Effector CD4-positive, alpha-beta T cell (primary cell): ENCODE results near the gene CCDC117.
"Not testable (repeated sequence)": the region's sequence is repeated elsewhere in the genome, so short reads cannot be mapped to it uniquely, and the experiment has no call there.

ENCODE experiments used
- DNase-seq: peaks from one replicate; pipeline ENCODE4 v3.0.0-alpha.2; 2020
- total RNA-seq: gene quantifications from one replicate; lab custom pipeline; 2026; lab: John Stamatoyannopoulos, UW

CCDC117 gene, protein sequence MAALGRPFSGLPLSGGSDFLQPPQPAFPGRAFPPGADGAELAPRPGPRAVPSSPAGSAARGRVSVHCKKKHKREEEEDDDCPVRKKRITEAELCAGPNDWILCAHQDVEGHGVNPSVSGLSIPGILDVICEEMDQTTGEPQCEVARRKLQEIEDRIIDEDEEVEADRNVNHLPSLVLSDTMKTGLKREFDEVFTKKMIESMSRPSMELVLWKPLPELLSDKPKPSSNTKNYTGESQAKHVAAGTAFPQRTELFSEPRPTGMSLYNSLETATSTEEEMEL
- 34.0 reads per million, percentile 59 among the genes with 10 or more reads in this experiment for total RNA-seq

DNA sequence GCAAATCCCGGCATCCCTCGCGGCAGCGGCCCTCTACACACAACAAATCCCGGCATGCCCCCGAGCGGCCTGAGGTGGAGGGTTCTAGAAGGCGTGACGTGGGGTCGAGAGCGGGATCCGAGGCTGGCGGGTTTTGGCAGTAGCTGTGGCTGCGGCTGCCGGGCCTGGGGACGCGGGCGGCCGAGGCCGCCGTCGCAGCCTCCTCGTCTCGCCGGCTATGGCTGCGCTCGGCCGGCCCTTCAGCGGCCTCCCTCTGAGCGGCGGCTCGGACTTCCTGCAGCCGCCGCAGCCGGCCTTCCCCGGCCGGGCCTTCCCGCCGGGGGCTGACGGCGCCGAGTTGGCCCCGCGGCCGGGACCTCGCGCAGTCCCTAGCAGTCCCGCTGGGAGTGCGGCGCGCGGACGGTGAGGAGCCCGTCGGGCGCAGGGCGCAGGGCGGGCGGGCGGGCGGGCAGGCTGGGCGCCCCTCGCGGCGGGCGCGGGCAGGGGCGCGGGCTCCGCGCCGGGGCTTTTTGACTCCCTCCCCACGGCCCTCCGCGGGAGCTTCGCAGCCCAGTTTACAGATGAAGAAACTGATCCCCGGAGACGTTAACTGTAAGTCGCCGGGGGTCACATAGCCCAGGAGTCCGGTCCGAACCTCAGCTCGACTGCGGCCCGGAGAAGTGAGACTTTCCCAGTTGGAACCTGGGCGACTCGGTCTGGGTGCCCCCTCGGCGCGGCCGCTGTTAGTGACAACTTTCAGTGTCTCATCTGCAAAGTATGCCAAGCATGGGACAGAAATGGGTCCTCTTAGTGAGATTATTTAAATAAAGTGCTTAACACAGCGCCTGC is at the start of gene CCDC117:
Gene CCDC117, plus strand, starts transcription at position 63 of the 828 bp plus-strand sequence. Its CDS starts 155 bp downstream, at position 218.
- DNase-seq, result peak; percentile 93

DNA sequence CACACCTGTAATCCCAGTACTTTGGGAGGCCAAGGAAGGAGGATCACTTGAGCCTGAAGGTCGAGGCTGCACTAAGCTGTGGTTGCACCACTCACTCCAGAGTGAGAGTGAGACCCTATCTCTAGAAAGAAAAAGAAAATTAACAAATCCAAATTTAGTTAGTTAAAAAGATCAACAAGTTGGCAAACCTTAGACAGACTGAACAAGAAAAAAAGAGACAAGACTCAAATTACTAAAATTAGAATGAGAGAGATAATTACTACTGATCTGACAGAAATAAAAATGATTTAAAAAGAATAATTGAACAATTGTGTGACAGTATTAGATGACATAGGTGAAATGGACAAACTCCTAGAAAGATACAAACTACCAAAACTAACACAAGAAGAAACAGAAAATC is 44.5 kb upstream of the CCDC117 start:
- DNase-seq, result no peak

DNA sequence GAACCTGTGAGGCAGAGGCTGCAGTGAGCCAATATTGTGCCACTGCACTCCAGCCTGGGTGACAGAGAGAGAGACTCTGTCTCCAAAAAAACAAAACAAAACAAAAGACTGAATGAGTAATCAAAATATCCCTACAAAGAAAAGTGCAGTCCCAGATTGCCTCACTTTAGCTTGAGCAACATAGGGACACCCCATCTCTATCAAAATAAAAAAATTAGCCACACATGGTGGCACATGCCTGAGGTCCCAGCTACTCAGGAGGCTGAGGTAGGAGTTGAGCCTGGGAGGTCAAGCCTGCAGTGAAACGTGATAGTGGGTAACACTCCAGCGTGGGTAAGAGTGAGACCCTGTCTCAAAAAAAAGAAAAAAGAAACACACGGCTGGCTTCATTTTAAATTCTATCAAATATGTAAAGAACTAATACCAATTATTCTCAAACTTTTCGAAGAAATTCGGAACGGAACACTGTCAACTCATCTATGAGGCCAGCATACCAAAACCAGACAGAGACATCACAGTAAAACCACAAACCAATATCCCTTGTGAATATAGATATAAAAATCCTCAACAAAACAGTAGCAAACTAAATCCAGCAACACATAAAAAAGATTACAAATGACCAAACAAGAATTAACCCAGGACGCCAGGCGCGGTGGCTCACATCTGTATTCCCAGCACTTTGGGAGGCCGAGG is 43.7 kb upstream of the CCDC117 start:
- no peak for DNase-seq

DNA sequence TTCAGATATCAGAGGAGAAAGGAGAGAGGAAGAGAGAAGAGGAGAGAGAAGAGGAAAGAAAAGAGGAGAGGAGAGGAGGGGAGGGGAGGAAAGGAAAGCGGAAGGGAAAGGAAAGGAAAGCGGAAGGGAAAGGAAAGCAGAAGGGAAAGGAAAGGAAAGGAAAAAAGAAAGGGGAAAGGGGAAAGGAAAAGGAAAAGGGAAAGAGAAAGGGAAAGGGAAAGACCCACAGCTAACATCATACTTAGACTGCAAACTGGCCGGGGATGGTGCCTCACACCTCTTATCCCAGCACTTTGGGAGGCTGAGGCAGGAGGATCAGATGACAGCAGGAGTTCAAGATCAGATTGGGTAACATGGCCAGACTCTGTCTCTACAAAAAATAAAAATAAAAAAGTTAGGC is 42.3 kb upstream of the CCDC117 start:
- no peak for DNase-seq

DNA sequence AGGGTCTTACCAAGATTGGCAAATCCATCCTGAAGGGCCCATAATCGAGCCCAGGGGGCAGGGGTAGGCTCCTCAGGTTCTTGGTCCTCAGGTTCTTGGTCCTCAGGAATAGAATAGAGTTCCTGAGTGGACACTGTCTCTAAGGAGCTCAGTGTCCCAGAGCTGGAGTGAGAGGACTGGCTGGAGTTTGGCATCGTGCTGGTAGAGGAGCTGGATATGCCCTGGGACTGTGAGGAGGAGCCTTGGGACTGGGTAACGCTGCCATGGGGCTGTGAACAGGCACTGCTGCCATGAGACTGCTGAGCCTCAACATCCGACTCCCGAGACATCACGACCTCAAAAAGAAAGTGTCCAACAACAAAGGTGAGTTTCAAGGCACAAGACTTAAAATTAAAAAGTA is 38.1 kb upstream of the CCDC117 start:
- no peak for DNase-seq

DNA sequence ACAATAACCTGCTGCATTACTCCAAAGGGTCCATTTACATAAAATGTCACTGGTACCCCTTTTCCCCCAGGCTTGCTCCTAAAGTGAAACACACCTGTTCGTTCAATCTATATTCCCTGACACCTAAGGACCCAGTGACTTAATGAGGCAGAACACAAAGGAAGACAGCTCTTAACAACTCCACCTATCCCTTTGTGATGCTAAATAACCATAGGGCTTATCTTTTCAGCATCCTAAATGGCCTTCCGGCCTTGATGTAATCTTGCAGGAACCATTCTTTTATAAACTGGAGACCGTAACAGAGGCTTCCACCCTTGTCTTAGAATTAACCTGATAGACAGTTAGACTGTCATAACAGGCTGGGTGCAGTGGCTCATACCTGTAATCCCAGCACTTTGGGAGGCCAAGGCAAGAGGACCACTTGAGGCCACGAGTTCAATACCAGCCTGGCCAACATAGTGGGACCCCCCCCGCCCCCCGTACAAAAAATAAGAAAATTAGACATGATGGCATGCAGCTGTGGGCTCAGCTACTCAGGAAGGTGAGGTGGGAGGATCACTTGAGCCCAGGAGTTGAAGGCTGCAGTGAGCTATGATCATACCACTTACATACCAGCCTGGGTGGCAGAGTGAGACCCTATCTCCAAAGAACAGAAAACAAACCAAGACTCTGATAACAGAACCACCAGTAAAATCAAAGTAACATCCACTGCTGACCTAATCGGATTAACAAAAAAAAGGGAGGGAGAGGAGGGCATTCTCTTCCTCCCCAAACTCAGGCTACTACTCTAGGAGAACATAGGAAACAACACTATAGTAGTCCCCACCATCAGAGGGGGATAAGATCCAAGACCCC is 36.0 kb upstream of the CCDC117 start:
- DNase-seq, result no peak

DNA sequence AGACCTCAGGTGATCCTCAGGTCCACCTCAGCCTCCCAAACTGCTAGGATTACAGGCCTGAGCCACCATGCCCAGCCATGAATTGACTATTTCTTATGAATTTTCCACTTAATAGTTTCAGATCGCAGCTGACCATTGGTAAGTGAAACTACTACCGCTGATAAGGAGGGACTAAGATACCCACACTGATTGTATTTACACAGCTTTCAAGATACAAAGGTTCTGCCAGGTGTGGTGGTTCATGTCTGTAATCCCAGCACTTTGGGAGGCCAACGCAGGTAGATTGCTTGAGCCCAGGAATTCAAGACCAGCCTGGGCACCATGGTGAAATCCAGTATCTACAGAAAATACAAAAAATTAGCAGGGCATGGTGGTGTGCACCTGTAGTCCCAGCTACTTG is 34.8 kb upstream of the CCDC117 start:
- no peak for DNase-seq

DNA sequence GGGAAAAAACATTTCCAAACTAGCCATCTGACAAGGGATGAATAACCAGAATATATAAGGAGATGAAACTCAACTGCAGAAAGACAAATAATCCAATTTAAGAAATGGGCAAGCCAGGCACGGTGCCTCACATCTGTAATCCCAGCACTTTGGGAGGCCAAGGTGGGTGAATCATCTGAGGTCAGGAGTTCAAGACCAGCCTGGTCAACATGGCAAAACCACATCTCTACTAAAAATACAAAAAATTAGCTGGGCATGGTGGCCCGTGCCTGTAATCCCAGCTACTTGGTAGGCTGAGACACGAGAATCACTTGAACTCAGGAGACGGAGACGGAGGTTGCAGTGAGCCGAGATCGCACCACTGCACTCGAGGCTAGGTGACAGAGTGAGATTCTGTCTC is 33.6 kb upstream of the CCDC117 start:
- not testable (repeated sequence) for DNase-seq

DNA sequence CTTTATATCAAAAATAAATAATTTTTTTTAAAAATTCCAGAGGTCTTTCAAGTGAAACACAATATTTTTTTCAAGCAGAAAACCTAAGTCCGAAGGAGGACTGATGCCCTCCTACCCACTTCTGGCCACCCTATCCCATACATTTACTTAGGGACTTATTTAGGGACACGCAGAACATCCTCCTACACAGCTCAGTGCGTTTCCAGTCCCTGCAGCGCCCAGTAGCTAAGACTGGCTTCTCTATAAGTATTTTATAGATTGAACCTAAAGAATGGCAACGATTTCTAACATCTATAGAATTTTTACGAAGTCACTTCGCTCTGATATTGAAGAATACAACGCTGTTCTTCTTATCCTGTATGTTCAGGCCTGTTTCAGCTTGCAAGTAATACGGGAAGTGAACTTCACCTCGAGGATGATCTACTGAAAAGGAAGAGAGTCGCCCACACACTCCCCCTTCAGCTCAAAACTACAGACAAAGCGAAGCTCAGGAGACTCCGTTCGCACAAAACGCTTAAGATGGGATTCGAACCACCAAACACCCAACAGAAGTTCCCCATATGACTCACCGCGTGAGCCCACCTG is 31.2 kb upstream of the CCDC117 start:
- no peak for DNase-seq

DNA sequence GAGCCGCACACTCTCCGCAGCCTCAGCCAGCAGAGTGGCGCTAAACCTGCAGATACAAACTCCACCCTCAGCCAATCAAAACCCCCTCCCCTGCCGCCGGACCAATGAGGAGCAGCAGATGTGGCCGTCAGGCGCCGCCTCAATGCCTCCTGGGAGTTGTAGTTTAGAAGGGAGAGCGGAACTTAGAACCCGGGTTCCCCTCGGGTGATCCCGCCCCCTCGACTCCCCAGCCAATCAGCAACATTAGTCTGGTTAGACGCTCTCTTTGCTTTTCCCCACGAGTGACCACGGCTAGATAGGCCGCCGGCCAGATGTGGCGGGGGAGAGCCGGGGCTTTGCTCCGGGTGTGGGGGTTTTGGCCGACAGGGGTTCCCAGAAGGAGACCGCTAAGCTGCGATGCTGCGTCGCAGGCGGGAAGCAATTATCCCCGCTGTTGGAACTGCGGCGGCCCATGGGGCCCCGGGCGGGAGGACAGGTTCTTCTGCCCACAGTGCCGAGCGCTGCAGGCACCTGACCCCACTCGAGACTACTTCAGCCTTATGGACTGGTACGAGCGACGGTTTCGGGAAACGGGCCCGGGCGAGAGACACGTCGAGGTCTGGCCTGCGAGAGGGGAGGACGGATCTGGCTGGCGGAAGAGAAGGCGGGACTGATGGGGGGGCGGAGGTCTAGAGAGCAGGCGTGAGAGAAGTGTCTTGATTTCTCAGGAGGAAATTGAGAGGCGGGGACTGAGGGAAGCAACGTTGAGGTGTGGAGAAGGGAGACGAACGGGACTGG is 30.5 kb upstream of the CCDC117 start, which contains the start of the genes CHEK2 and HSCB:
Gene CHEK2, minus strand, starts transcription at position 36 of the 777 bp plus-strand sequence. CDS start 7,099 bp downstream, outside the sequence.
Gene HSCB, plus strand, starts transcription at position 255 of the 777 bp plus-strand sequence. Its CDS starts 57 bp downstream, at position 312.
- DNase-seq, result peak; percentile 97

DNA sequence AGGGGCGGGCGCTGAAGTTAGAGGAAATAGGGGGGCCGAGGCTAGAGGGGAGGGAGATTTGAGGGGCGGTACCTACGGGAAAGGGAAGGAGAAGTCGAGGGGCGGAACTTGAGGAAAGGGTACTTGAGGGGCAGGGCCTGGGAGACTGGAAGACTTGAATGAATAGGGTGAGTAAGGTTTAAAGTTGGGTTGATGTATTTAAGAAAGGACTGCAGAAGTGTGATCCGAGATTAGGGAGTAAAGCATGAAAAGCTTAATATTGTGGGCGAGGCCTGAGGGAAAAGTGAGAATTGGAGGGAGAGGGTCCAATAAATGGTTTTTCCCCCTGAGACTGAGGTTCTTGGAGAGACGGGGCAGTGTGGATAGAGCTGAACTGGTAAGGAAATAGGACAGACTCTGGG is 29.9 kb upstream of the CCDC117 start:
- no peak for DNase-seq

DNA sequence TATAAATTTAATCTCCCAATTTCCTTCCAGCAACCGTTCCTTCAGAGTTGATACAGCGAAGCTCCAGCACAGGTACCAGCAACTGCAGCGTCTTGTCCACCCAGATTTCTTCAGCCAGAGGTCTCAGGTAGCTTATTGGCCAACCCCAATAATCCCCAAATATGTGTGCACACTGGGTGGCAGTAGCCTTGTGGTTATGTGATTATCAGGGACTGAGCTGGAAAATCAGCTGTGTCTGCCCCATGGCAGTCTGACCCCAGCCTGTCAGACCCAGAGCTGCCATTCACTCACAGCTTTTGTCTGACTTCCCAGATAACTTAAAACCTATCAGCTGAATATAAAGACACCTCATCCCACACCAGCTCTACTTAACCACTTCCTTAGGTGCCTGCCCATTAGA is 28.6 kb upstream of the CCDC117 start:
- no peak for DNase-seq

DNA sequence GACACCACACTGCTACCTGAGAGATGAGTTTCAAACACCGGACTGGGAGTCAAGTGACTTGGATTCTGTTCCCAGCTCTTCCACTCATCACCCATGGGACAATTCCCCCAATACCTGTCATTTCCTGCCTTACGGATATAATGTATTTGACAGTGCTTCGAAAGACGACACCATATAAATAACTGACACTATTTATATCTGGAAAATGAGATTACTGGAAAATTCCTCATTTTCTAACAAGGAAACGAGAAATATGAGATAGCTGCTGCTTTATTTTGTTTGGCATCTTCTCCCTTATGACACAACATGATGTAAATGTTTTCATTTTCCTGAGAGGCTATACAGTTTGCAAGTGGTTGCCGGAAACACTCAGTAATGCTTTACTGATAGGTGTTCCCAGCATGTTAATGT is 22.0 kb upstream of the CCDC117 start:
- DNase-seq, result no peak

DNA sequence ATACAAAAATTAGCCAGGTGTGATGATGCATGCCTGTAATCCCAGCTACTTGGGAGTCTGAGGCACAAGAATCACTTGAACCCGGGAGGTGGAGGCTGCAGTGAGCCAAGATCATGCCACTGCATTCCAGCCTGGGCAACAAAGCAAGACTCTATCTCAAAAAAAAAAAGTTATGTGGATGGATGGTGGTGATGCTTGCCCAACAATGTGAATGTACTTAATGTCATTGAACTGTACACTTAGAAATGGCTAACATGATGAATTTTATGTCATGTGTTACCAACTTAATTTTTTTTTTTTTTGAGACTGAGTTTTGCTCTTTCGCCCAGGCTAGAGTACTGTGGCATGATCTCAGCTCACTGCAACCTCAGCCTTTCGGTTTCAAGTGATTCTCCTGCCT is 18.0 kb upstream of the CCDC117 start:
- not testable (repeated sequence) for DNase-seq

DNA sequence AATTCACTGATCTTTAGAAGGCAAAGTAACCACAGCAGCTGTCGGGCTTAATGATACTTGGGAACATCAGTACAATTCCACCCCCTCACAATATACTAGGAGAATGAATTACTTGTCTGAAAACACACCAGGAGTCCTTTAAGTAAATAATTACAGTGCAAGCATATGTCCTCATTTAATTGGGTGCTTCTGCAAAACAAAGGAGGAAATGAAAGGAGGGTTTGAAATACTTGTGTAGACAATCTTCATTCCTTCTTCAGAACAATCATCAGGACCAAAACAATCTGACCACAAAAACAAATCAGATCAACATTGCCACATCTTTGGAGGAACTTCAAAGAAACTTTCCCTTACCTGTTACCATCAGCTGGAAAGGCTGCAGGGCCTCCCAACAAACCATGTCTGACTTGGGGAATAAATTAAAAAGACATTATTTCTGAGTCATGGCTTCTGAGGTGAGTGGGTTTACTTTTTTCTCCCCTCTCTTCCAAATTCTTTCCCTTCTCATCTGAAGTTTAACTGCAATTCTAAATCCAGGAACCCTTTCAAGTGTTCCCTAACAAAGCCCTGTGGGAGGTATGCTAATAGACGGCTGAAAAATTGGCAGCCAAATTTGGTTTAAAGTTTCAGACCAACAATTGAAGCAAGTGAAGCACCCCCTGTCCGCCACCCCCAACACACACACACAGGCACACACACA is 12.5 kb upstream of the CCDC117 start:
- DNase-seq, result no peak

DNA sequence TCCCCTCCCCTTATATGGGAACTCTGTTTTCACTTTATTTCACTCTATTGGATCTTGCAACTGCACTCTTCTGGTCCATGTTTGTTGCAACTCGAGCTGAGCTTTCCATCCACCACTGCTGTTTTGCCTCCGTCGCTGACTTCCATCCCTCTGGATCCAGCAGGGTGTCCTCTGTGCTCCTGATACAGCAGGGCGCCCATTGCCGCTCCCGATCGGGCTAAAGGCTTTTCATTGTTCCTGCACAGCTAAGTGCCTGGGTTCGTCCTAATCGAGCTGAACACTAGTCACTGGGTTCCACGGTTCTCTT is 11.1 kb upstream of the CCDC117 start:
- no peak for DNase-seq

DNA sequence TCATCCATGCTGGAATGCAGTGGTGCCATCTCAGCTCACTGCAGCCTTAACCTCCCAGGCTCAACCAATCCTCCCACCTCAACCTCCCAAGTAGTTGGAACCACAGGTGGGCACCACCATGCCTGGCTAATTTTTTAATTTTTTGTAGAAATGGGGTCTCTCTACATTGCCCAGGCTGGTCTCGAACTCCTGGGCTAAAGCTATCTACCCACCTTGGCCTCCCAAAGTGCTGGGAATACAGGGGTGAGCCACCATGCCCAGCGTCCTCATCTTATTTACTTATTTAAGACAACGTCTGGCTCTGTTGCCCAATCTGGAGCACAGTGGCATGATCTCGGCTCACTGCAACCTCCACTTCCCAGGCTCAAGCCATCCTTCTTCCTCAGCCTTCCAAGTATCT is 10.5 kb upstream of the CCDC117 start:
- DNase-seq, result not testable (repeated sequence)

DNA sequence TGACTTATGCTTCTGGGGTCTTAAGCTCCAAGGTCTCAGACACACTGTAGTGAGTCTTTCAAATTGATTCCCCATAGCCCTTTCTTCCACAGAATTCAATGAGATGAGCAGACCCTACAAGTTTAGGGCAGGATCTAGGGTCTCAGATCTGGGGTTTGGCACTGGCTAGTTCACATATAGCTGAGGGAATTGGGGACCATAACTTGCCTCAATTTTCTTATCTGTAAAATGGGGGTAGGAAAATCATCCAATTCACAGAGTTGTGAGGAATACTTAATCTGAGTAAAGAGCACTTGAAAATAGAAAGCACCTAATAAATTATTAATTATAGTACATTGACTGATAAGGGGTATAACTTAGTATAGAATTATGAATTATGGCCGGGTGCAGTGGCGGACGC is 5.9 kb upstream of the CCDC117 start:
- no peak for DNase-seq

DNA sequence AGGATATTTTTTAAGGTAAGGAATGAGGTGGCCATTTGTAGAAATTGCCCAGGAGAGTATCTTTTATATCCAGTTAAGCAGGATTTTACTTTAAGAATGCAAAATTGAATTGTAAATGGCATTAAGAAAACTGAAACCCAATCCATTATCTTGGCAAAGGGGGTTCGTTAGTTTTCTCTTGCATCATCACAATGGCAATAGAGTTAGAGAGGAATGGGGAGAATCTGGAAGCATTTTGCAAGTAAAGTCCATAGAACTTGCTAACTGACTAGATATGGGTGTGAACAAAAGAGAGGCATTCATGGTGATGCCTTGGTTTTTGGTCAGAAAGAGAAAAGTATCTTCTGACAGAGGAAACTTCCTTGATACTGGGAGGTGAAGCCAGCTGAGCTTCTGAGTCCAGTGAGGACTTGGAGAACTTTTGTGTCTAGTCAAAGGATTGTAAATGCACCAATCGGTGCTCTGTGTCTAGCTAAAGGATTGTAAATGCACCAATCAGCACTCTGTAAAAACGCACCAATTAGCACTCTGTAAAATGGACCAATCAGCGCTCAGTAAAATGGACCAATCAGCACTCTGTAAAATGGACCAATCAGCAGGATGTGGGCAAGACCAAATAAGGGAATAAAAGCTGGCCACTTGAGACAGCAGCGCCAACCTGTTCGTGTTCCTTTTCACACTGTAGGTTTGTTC is 3.6 kb upstream of the CCDC117 start:
- no peak for DNase-seq
